Kidney tubule cell (primary cell): Measurements from ENCODE around the gene DOCK3.
"Not testable (repeated sequence)": the region's sequence is repeated elsewhere in the genome, so short reads cannot be mapped to it uniquely, and the experiment has no call there.

Source experiments
- DNase-seq: peaks from one replicate; pipeline ENCODE4 v3.0.0-alpha.2; 2018; ENCODE audit warnings: low spot score

Gene DOCK3

GRCh38 chr3:50983887-50984286, 309.2 kb downstream of the DOCK3 start:
- DNase-seq = no peak

- no peak for DNase-seq
Measured at GRCh38 chr3:50985893-50986292, 311.2 kb downstream of the DOCK3 start.

GRCh38 chr3:50986726-50987125, 312.0 kb downstream of the DOCK3 start:
- DNase-seq = no peak

- no peak for DNase-seq
Measured at GRCh38 chr3:50994537-50994936, 319.8 kb downstream of the DOCK3 start.

- no peak for DNase-seq
Measured at GRCh38 chr3:50995085-50995824, 320.5 kb downstream of the DOCK3 start.

- no peak for DNase-seq
Measured at GRCh38 chr3:51002495-51002894, 327.8 kb downstream of the DOCK3 start.

- no peak for DNase-seq
Measured at GRCh38 chr3:51004235-51004634, 329.5 kb downstream of the DOCK3 start.

GRCh38 chr3:51024121-51024520, 349.4 kb downstream of the DOCK3 start:
- peak; percentile 64 for DNase-seq

- peak; percentile 15 for DNase-seq
Measured at GRCh38 chr3:51024765-51025632, 350.3 kb downstream of the DOCK3 start.

GRCh38 chr3:51031666-51032065, 356.9 kb downstream of the DOCK3 start:
- DNase-seq = no peak

GRCh38 chr3:51035630-51036029, 360.9 kb downstream of the DOCK3 start:
- no peak for DNase-seq

GRCh38 chr3:51044982-51045381, 370.3 kb downstream of the DOCK3 start:
- no peak for DNase-seq

GRCh38 chr3:51052562-51052961, 377.8 kb downstream of the DOCK3 start:
- no peak for DNase-seq

GRCh38 chr3:51057121-51057520, 382.4 kb downstream of the DOCK3 start:
- no peak for DNase-seq

GRCh38 chr3:51063053-51063452, 388.3 kb downstream of the DOCK3 start:
- no peak for DNase-seq

- no peak for DNase-seq
Measured at GRCh38 chr3:51075221-51075775, 400.6 kb downstream of the DOCK3 start.

- DNase-seq = no peak
Measured at GRCh38 chr3:51082363-51082762, 407.6 kb downstream of the DOCK3 start.

GRCh38 chr3:51083490-51083889, 408.8 kb downstream of the DOCK3 start:
- DNase-seq = no peak

GRCh38 chr3:51092141-51092540, 417.4 kb downstream of the DOCK3 start:
- not testable (repeated sequence) for DNase-seq

GRCh38 chr3:51094838-51095237, 420.1 kb downstream of the DOCK3 start:
- not testable (repeated sequence) for DNase-seq

GRCh38 chr3:51099794-51100535, 425.2 kb downstream of the DOCK3 start:
- DNase-seq = peak; percentile 73

GRCh38 chr3:51100536-51100851, 425.8 kb downstream of the DOCK3 start:
- no peak for DNase-seq
